SK-N-SH (cell line): ENCODE data around the gene OR1L8. TPM values are rescaled to one million over a fixed set of nuclear protein-coding genes. Genes with fewer than 3 reads are reported as not detected.

Experiments
- CTCF ChIA-PET: fragments of 300-600, 350-600 bp; formaldehyde crosslinking; extraction: SDS; loops from one replicate; lab custom pipeline; 2021; lab: Yijun Ruan, JAX
- POLR2A ChIA-PET: fragments of 350-600 bp; sonication (Branson Sonifier 250); formaldehyde crosslinking; extraction: SDS; loops from one replicate; lab custom pipeline; 2020; ENCODE audit warnings: antibody characterized with exemption, inconsistent platforms; lab: Yijun Ruan, JAX
- DNase-seq: peaks from one replicate; pipeline ENCODE4 v3.0.0; 2012
- H2AFZ ChIP-seq: fragments of 200-600 bp; sonication (generic); 2 replicates; pipeline ENCODE4 v1.8.1; 2016; ENCODE audit warnings: antibody characterized with exemption, mild to moderate bottlenecking, low read depth
- H3F3A ChIP-seq: fragments of 200-600 bp; sonication (generic); replicated peaks from 2 replicates; pipeline ENCODE3; 2016; ENCODE audit warnings: antibody characterized with exemption, mild to moderate bottlenecking; ENCODE audit not compliant: insufficient read depth
- H3K27ac ChIP-seq, 2 experiments: fragments of 200-500 bp in 1 of 2; fragments of 200-600 bp in 1 of 2; sonication (Bioruptor generic) in 1 of 2; sonication (generic), shearing (Covaris generic) in 1 of 2; 2 replicates each; pipeline versions ENCODE4 v1.5.1 to v1.6.1; 2014 to 2016; ENCODE audit warnings: low read depth in 2 of 2, inconsistent platforms in 1 of 2, low read length in 1 of 2, mild to moderate bottlenecking in 1 of 2, mixed read lengths in 1 of 2
- H3K27me3 ChIP-seq: fragments of 200-600 bp; sonication (generic), shearing (Covaris generic); 2 replicates; pipeline ENCODE4 v1.6.1; 2016; ENCODE audit warnings: mixed run types; ENCODE audit not compliant: insufficient read depth
- H3K36me3 ChIP-seq, 2 experiments: fragments of 200-500 bp in 1 of 2; fragments of 200-600 bp in 1 of 2; sonication (Bioruptor generic) in 1 of 2; sonication (generic) in 1 of 2; replicated peaks in 1 of 2; 2 replicates each; pipeline versions ENCODE3 to v1.5.1; 2014 to 2016; ENCODE audit warnings: low read length in 1 of 2, mild to moderate bottlenecking in 1 of 2; ENCODE audit not compliant: insufficient read depth in 2 of 2, control insufficient read depth in 1 of 2
- H3K4me1 ChIP-seq, 2 experiments: fragments of 200-500 bp in 1 of 2; fragments of 200-600 bp in 1 of 2; sonication (Bioruptor generic) in 1 of 2; sonication (generic), shearing (Covaris generic) in 1 of 2; 2 replicates each; pipeline versions ENCODE4 v1.5.1 to v1.6.1; 2014 to 2016; ENCODE audit warnings: low read depth in 1 of 2, low read length in 1 of 2, mixed run types in 1 of 2; ENCODE audit not compliant: insufficient read depth in 2 of 2, control insufficient read depth in 1 of 2
- H3K4me2 ChIP-seq: fragments of 200-600 bp; sonication (generic), shearing (Covaris generic); 2 replicates; pipeline ENCODE4 v1.6.1; 2017; ENCODE audit warnings: mixed run types
- H3K4me3 ChIP-seq, 2 experiments: fragments of 200-500 bp in 1 of 2; fragments of 200-600 bp in 1 of 2; sonication (Bioruptor generic) in 1 of 2; sonication (generic), shearing (Covaris generic) in 1 of 2; 2 replicates each; pipeline versions ENCODE4 v1.5.1 to v1.8.1; 2014 to 2016; ENCODE audit warnings: low read depth in 2 of 2, inconsistent platforms in 1 of 2, low read length in 1 of 2, mild to moderate bottlenecking in 1 of 2, mixed read lengths in 1 of 2, moderate library complexity in 1 of 2
- H3K79me2 ChIP-seq: fragments of 200-600 bp; sonication (generic); 2 replicates; pipeline ENCODE4 v1.8.1; 2017; ENCODE audit warnings: mild to moderate bottlenecking; ENCODE audit not compliant: insufficient read depth
- H3K9ac ChIP-seq: fragments of 200-600 bp; sonication (generic); 2 replicates; pipeline ENCODE4 v1.6.1; 2017; ENCODE audit warnings: mixed run types
- H3K9me2 ChIP-seq: fragments of 200-600 bp; sonication (generic); 2 replicates; pipeline ENCODE4 v1.6.1; 2017; ENCODE audit warnings: mixed run types
- H3K9me3 ChIP-seq: fragments of 200-600 bp; sonication (generic); 2 replicates; pipeline ENCODE4 v1.6.1; 2017; ENCODE audit warnings: mixed run types, mild to moderate bottlenecking, moderate library complexity
- H4K20me1 ChIP-seq: fragments of 200-600 bp; sonication (generic); 2 replicates; pipeline ENCODE4 v1.6.1; 2017; ENCODE audit warnings: mild to moderate bottlenecking, mixed run types; ENCODE audit not compliant: insufficient read depth
- CTCF ChIP-seq: fragments of 200-600 bp; sonication (generic); IDR thresholded peaks from 2 replicates; pipeline ENCODE4 v1.6.1; 2017; ENCODE audit warnings: antibody characterized with exemption, mild to moderate bottlenecking, moderate library complexity
- ELF1 ChIP-seq: IDR thresholded peaks from 2 replicates; pipeline ENCODE4 v1.4.0; 2012
- EZH2phosphoT487 ChIP-seq: fragments of 200-600 bp; sonication (generic); IDR thresholded peaks from 2 replicates; pipeline ENCODE4 v1.6.1; 2017; ENCODE audit warnings: low read depth, mixed run types, mild to moderate bottlenecking, antibody characterized with exemption, moderate library complexity, borderline replicate concordance
- FOSL2 ChIP-seq: IDR thresholded peaks from 2 replicates; pipeline ENCODE4 v1.4.0; 2012; ENCODE audit warnings: low read depth, mild to moderate bottlenecking, moderate library complexity, borderline replicate concordance
- FOXJ3 ChIP-seq: sonication (generic); formaldehyde crosslinking; IDR thresholded peaks from 2 replicates; pipeline ENCODE4 v1.5.1; 2020; ENCODE audit warnings: mild to moderate bottlenecking, missing genetic modification reagents
- GATA2 ChIP-seq: sonication (generic); formaldehyde crosslinking; IDR thresholded peaks from 2 replicates; pipeline ENCODE4 v1.5.0; 2020; ENCODE audit warnings: mild to moderate bottlenecking, missing genetic modification reagents
- IRF3 ChIP-seq: fragments of 150-350 bp; IDR thresholded peaks from 2 replicates; pipeline ENCODE4 v1.6.1; 2016; ENCODE audit warnings: mild to moderate bottlenecking, low read depth, low read length
- MXI1 ChIP-seq: IDR thresholded peaks from 2 replicates; pipeline ENCODE4 v1.6.1; 2012; ENCODE audit warnings: mild to moderate bottlenecking, low read depth, low read length, improper control_type of control experiment
- NFIC ChIP-seq: IDR thresholded peaks from 2 replicates; pipeline ENCODE4 v1.4.0; 2012; ENCODE audit warnings: borderline replicate concordance
- PBX3 ChIP-seq: IDR thresholded peaks from 2 replicates; pipeline ENCODE4; 2012
- POLR2AphosphoS5 ChIP-seq: IDR thresholded peaks from 2 replicates; pipeline ENCODE4 v1.6.1; 2012; ENCODE audit warnings: low read depth, low read length
- RAD21 ChIP-seq: IDR thresholded peaks from 2 replicates; pipeline ENCODE4 v1.6.1; 2012; ENCODE audit warnings: mild to moderate bottlenecking, low read length
- RCOR1 ChIP-seq: fragments of 150-350 bp; IDR thresholded peaks from 2 replicates; pipeline ENCODE4 v1.6.1; 2017; ENCODE audit warnings: antibody characterized with exemption, low read length
- REST ChIP-seq: IDR thresholded peaks from 2 replicates; pipeline ENCODE4 v1.6.1; 2012; ENCODE audit warnings: mild to moderate bottlenecking, low read depth, low read length, moderate library complexity
- RFX5 ChIP-seq: IDR thresholded peaks from 2 replicates; pipeline ENCODE4 v1.6.1; 2012; ENCODE audit warnings: mild to moderate bottlenecking, improper control_type of control experiment, low read length
- RXRA ChIP-seq: IDR thresholded peaks from 2 replicates; pipeline ENCODE4 v1.4.0; 2012; ENCODE audit warnings: low read depth, mild to moderate bottlenecking, borderline replicate concordance
- SIN3A ChIP-seq: IDR thresholded peaks from 2 replicates; pipeline ENCODE4 v1.6.1; 2012; ENCODE audit warnings: low read depth, mild to moderate bottlenecking, low read length, moderate library complexity, borderline replicate concordance
- TCF12 ChIP-seq: IDR thresholded peaks from 2 replicates; pipeline ENCODE4 v1.4.0; 2012
- USF2 ChIP-seq: fragments of 150-350 bp; IDR thresholded peaks from 2 replicates; pipeline ENCODE4 v1.6.1; 2017; ENCODE audit warnings: antibody characterized with exemption, low read length, low read depth, borderline replicate concordance
- YY1 ChIP-seq: IDR thresholded peaks from 2 replicates; pipeline ENCODE4 v1.4.0; 2012; ENCODE audit warnings: low read depth, mild to moderate bottlenecking
- WGBS: methylation state at CpG from one replicate; pipeline ENCODE4 v1.1.6; 2017; ENCODE audit warnings: low lambda C conversion rate; 5-methylcytosine and 5-hydroxymethylcytosine counted together
- polyA plus RNA-seq, 3 experiments: library from polyadenylated mRNA; depleted of rRNA; stranded (reverse); fragments of >200 nt; gene quantifications; 2 replicates each; pipeline ENCODE4 v1.2.3, GENCODE V29; 2012

OR1L8 gene
- polyA plus RNA-seq, 1 of the 3 experiments (the other 2 are of a cell fraction), result 0.07 TPM

GRCh38 chr9:122606587-122606986, 23.4 kb upstream of the OR1L8 start:
- POLR2A ChIA-PET, result no interaction called here
- no peaks in the 10 kb centered on the region for H3F3A ChIP-seq
- 0% methylated on average over 1 of the region's 1 CpG for WGBS
- H3K27ac ChIP-seq, result no peak overlapping the region
- H2AFZ ChIP-seq, result no peak overlapping the region
- TF ChIP-seq RCOR1, result no peak
- TF ChIP-seq MXI1, result no peak
- TF ChIP-seq NFIC, result no peak
- TF ChIP-seq, all 33 proteins: peak for 0
- no peaks in the 10 kb centered on the region for H3K9me3 ChIP-seq
- no peak overlapping the region for H3K9ac ChIP-seq
- no peak overlapping the region for H3K4me3 ChIP-seq
- no peaks in the 10 kb centered on the region for H4K20me1 ChIP-seq
- CTCF ChIA-PET, result no interaction called here
- H3K9me2 ChIP-seq, result no peaks in the 10 kb centered on the region
- H3K36me3 ChIP-seq, result no peaks in the 10 kb centered on the region
- H3K79me2 ChIP-seq, result no peaks in the 10 kb centered on the region
- no peaks in the 10 kb centered on the region for H3K4me1 ChIP-seq
- DNase-seq, result no peak
- H3K4me2 ChIP-seq, result no peak overlapping the region
- no peaks in the 10 kb centered on the region; the same call in 1 of the 2 replicates for H3K27me3 ChIP-seq

GRCh38 chr9:122605691-122606090, 22.5 kb upstream of the OR1L8 start:
- Histone ChIP-seq H2AFZ (no peak overlapping the region), H3F3A (no peaks in the 10 kb centered on the region), H3K4me2 (no peak overlapping the region), H3K27ac (no peak overlapping the region), H3K4me3 (no peak overlapping the region), H3K9me2 (no peaks in the 10 kb centered on the region), H3K4me1 (no peaks in the 10 kb centered on the region)
- ChIA-PET POLR2A (no interaction called here), CTCF (no interaction called here)
- WGBS, result 6% methylated on average over 1 of the region's 1 CpG
- TF ChIP-seq USF2 (no peak), CTCF (no peak), FOXJ3 (CRISPR knock-in tag) (no peak), REST (no peak), FOSL2 (no peak), GATA2 (CRISPR knock-in tag) (no peak), RAD21 (no peak), NFIC (no peak), SIN3A (no peak), RXRA (no peak), PBX3 (no peak), POLR2AphosphoS5 (no peak), TCF12 (no peak), MXI1 (no peak), IRF3 (no peak), YY1 (no peak), ELF1 (no peak), EZH2phosphoT487 (no peak), RFX5 (no peak)
- TF ChIP-seq, all 33 proteins: peak for 0
- no peak overlapping the region for H3K9ac ChIP-seq
- no peaks in the 10 kb centered on the region for H3K9me3 ChIP-seq
- H3K27me3 ChIP-seq, result no peaks in the 10 kb centered on the region; the same call in 1 of the 2 replicates
- no peak for DNase-seq
- no peaks in the 10 kb centered on the region for H3K36me3 ChIP-seq
- no peaks in the 10 kb centered on the region for H3K79me2 ChIP-seq
- H4K20me1 ChIP-seq, result no peaks in the 10 kb centered on the region
